GM20000 (cell line): Measurements from ENCODE around the gene FER.

ENCODE experiments used
- DNase-seq: peaks from one replicate; pipeline ENCODE4 v3.0.0; 2012; ENCODE audit warnings: low spot score
- TF ChIP-seq, protein P1 (sequence below): IDR thresholded peaks from 2 replicates; pipeline ENCODE4 v1.5.1; 2012; ENCODE audit warnings: mild to moderate bottlenecking, control low read depth; ENCODE audit errors: extremely low read depth, missing control alignments

FER gene

DNA sequence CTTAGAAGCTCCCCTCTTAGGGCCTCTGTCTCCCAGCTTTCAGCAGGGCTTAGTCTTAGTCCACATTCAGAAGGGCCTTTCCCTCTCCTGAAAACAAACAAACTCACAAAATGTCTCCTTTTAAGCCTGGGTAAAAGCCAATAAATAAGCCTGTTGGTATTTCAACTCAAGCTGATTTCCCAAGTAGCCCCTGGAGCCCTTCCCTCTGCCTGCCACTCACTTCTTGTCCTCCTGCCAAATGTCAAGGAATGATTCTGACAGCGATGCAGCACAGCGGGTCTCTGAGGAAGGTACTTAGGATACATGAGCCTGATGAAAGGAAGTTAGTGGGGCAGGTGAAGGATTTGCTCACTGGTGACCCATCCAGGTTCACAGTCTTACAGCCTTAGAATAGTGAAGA, 451.6 kb downstream of the FER start:
- TF ChIP-seq, protein P1, sequence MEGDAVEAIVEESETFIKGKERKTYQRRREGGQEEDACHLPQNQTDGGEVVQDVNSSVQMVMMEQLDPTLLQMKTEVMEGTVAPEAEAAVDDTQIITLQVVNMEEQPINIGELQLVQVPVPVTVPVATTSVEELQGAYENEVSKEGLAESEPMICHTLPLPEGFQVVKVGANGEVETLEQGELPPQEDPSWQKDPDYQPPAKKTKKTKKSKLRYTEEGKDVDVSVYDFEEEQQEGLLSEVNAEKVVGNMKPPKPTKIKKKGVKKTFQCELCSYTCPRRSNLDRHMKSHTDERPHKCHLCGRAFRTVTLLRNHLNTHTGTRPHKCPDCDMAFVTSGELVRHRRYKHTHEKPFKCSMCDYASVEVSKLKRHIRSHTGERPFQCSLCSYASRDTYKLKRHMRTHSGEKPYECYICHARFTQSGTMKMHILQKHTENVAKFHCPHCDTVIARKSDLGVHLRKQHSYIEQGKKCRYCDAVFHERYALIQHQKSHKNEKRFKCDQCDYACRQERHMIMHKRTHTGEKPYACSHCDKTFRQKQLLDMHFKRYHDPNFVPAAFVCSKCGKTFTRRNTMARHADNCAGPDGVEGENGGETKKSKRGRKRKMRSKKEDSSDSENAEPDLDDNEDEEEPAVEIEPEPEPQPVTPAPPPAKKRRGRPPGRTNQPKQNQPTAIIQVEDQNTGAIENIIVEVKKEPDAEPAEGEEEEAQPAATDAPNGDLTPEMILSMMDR, result no peak
- DNase-seq, result no peak

DNA sequence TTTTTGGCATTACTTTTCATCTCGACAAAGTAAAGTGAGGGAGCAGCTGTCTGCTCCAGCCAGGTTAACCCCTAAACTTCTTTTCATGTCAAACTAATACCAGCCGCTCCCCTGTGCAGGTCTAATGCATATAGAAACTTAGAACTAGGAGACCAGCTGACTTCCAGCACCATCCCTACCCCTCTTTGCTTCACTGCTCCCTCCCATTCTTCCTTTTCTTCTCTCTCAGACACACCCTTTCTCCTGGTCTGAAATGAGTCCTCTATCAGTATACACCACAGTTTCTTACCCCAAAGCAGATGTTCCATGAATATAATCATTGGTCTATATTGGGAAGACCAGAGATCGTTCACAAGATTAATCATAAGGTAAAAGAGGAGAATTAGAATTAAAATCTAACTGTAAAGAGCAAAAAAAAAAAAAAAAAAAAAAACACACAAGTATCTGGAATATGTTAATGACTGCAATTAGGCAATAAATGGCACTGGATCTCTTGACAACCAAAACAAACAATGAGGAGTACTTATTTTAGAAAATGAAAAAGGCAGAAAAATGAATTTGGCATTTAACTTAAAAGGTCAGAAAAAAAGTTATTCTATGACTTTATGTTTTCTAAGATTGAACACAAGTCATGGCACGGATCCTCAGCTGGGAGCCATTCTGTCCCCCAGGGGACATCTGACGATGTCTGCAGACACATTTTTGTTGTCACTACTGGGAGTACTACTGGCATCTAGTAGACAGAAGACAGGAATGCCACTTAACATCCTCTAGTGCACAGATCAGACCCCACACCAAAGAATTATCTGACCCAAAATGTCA, 452.3 kb downstream of the FER start:
- TF ChIP-seq, protein P1, result no peak
- DNase-seq, result no peak

DNA sequence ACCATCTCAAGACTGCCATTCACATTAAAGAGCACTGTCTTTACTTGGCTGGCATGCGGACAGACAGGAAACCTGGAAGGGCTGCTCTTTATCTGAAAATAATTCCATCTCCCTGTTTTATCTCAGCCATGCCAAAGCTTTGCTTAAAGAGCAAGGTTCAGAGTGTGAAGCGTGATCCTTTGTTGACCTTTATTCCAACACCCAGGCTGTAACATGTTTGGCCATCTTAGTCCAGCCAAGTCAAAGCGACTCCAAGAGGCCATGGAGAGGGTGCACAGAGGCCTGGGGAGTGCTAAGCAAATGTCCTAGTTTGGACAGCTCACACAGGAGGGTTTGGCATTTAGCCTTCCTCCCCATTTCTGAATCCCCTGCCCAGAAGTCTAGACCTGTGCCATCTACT, 467.3 kb downstream of the FER start:
- no peak for DNase-seq
- TF ChIP-seq, protein P1, result no peak

DNA sequence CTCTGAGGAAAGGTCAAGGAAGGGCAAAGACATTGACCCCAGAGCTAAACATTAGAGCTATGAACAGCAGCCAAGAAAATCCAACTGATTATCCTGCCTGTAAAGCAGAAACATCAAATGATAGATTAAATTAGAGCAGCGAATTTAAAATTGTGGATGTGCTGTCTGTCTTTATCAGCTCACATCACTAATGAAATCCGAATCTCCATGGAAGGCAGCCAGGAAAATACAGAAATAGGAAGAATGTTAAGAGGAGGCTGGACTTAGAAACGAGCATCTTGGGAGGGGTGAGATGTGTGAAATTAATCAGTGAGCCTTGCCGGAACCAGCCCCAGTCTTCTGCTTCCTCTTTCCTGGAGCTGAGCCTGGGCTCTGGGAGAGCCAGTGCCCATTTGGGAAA, 471.1 kb downstream of the FER start:
- TF ChIP-seq, protein P1, result no peak

DNA sequence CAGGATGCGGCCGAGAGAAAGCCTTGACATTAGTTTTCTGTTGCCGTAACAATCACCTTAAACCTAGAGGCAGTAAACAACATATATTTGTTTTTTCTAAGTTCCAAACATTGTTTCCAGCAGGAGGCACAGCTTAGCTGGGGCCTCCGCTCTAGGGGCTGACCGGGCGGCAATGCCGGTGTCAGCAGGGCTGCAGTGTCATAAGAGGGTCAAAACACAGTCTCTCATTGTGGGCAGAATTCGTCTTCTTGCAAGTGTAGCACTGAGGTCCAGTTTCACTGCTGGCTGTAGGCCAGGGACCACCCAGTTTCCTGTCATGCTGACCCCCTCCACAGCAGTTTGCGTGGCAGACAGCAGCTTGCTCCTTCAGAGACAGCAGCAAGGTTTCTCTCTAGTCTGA, 475.8 kb downstream of the FER start:
- no peak for DNase-seq
- TF ChIP-seq, protein P1, result no peak

More for the DNA sequence above, 471.1 kb downstream of the FER start:
- no peak for DNase-seq

DNA sequence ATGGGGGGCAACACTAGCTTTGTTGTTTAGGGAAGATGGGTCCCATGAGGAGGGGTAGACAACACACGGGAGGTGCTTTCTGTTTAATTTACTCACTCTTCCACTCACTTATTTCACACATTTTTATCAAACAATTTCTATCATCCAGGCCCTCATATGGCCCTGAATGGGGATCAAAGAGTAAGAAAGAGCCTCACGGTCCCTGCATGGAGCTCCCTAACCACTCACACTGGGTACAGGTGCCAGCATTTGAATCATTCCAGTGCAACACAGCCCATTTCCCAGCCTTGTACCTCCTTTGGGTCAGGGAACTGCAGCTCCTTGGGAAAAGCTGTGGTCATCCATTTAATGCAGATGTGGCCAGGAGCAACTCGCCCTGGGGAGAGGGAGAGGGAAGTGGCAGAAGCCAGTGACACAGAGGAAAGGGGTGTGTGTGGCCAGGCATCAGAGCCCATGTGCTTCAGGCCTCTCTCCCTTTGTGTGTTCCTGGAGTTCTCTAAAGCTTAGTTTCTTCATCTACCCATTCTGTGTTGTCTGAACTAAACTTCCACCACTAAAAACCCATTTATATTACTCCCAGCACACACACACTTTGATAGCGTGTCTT, 476.7 kb downstream of the FER start:
- TF ChIP-seq, protein P1, result no peak
- DNase-seq, result no peak
